ENCODE measurements around the gene PODXL2. TPM values are rescaled to one million over a fixed set of nuclear protein-coding genes. Genes with fewer than 3 reads are reported as not detected.

Gene PODXL2
- total RNA-seq, 1 experiment from 2014 or later = 5.7 TPM

DNA sequence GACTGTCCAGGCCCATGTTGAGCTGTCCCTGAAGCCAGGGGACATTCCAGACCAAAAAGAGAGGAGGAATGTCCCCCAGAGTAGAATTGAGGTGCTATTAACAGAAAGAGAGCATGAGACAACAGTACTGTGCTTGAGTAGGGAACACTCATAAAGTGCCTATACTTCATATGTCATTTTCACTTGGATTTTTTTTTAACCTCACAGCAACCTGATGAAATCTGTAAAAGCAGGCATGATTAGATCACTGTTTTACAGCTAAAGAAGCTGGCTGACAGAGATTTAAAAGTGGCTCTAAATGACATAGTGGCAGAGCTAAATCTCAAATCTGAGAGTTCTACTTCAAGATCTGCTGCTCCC, 18.8 kb downstream of the PODXL2 start:
- no peak overlapping the region for H3K4me2 ChIP-seq (ENCODE audit: low read length)
- H3K4me1 ChIP-seq (ENCODE audit: control insufficient read depth in 1 of 2, insufficient read depth in 2 of 2, low read length in 2 of 2) = no peaks in the 10 kb centered on the region
- no peaks in the 10 kb centered on the region for H3K27me3 ChIP-seq (ENCODE audit: insufficient read depth, low read length)
- DNase-seq (ENCODE audit: low read depth, low spot score) = no peak
- intact Hi-C loops (cut with micrococcal nuclease) = no loop called here
- TF ChIP-seq ELF1 (IDR thresholded peaks at IDR 0.05; ENCODE audit: borderline replicate concordance, low read depth) (no peak), SP1 (IDR thresholded peaks at IDR 0.05; ENCODE audit: low read depth) (no peak), ZNF274 (IDR thresholded peaks at IDR 0.05; ENCODE audit: low read depth, low read length) (no peak)
- H3K9me3 ChIP-seq (ENCODE audit: control insufficient read depth in 1 of 2, insufficient read depth in 1 of 2, low read depth in 1 of 2, low read length in 2 of 2) = no peaks in the 10 kb centered on the region
- BruUV-seq (replicated peaks) = no TSS peak
- no peak overlapping the region for H3K9ac ChIP-seq (ENCODE audit: low read length)
- no peaks in the 10 kb centered on the region for H3K79me2 ChIP-seq (ENCODE audit: insufficient read depth, low read length)
- no peak for ATAC-seq
- H3K36me3 ChIP-seq (ENCODE audit: control insufficient read depth in 1 of 2, insufficient read depth in 2 of 2, low read length in 2 of 2) = no peaks in the 10 kb centered on the region
- ChIA-PET RAD21 (ENCODE audit: low non-redundant PET in 1 of 2, low total read pairs in 2 of 2, uncharacterized antibody in 2 of 2, unreplicated experiment in 2 of 2) (no interaction called here), POLR2A (no interaction called here), CTCF (interaction anchor here (1.2 kb wide), 1 partner anchor 312 kb away, joined by 3 read pairs; no protein-coding TSS in a partner anchor)
- H3K4me3 ChIP-seq (replicated peaks in 1 of 2; ENCODE audit: low read depth in 1 of 2, low read length in 2 of 2) = no peak overlapping the region
- H3K9me2 ChIP-seq (ENCODE audit: insufficient read depth) = no peaks in the 10 kb centered on the region
- no peak overlapping the region for H3K27ac ChIP-seq (ENCODE audit: low read depth, low read length)
- H4K20me1 ChIP-seq (ENCODE audit: insufficient read depth) = no peaks in the 10 kb centered on the region
- no peak overlapping the region for H2AFZ ChIP-seq (ENCODE audit: low read depth, low read length, poor library complexity, severe bottlenecking)

- ATAC-seq (no peak), DNase-seq (ENCODE audit: low read depth, low spot score) (no peak)
- no TSS peak for BruUV-seq (replicated peaks)
- Histone ChIP-seq H2AFZ (ENCODE audit: low read depth, low read length, poor library complexity, severe bottlenecking) (no peak overlapping the region), H3K9me3 (ENCODE audit: control insufficient read depth in 1 of 2, insufficient read depth in 1 of 2, low read depth in 1 of 2, low read length in 2 of 2) (no peaks in the 10 kb centered on the region), H3K27me3 (ENCODE audit: insufficient read depth, low read length) (no peaks in the 10 kb centered on the region), H3K79me2 (ENCODE audit: insufficient read depth, low read length) (no peaks in the 10 kb centered on the region), H3K9ac (ENCODE audit: low read length) (no peak overlapping the region), H3K4me3 (replicated peaks in 1 of 2; ENCODE audit: low read depth in 1 of 2, low read length in 2 of 2) (no peak overlapping the region), H3K4me1 (ENCODE audit: control insufficient read depth in 1 of 2, insufficient read depth in 2 of 2, low read length in 2 of 2) (peaks cover 0 to 4% of the 10 kb centered on the region in 2 experiments; a peak in 3 of 4 replicates), H3K27ac (ENCODE audit: low read depth, low read length) (no peak overlapping the region), H3K9me2 (ENCODE audit: insufficient read depth) (no peaks in the 10 kb centered on the region), H3K36me3 (ENCODE audit: control insufficient read depth in 1 of 2, insufficient read depth in 2 of 2, low read length in 2 of 2) (no peaks in the 10 kb centered on the region), H3K4me2 (ENCODE audit: low read length) (no peak overlapping the region), H4K20me1 (ENCODE audit: insufficient read depth) (no peaks in the 10 kb centered on the region)
- TF ChIP-seq SP1 (IDR thresholded peaks at IDR 0.05; ENCODE audit: low read depth) (no peak), ZNF274 (IDR thresholded peaks at IDR 0.05; ENCODE audit: low read depth, low read length) (no peak)
- POLR2A ChIA-PET = no interaction called here
- RAD21 ChIA-PET (ENCODE audit: low non-redundant PET in 1 of 2, low total read pairs in 2 of 2, uncharacterized antibody in 2 of 2, unreplicated experiment in 2 of 2) = no interaction called here
- intact Hi-C loops (cut with micrococcal nuclease) = loop anchor here (10.0 kb wide), 1 partner anchor 415 kb away; no protein-coding TSS in a partner anchor
- CTCF ChIA-PET = no interaction called here
Measured at GRCh38 chr3:127650236-127650635, 21.3 kb downstream of the PODXL2 start.
